ENCODE results near the gene PDE3B. TPM values are rescaled to one million over a fixed set of nuclear protein-coding genes. Genes with fewer than 3 reads are reported as not detected.
"Not testable (repeated sequence)": the region's sequence is repeated elsewhere in the genome, so short reads cannot be mapped to it uniquely, and the experiment has no call there.

The PDE3B gene
- total RNA-seq, 1 experiment from 2014 or later = not detected

- DNase-seq (ENCODE audit: low read depth) = no peak
Measured at GRCh38 chr11:14676068-14676467, 32.5 kb downstream of the PDE3B start.

GRCh38 chr11:14677146-14677545 lies 33.5 kb downstream of the PDE3B start:
- no peak for DNase-seq (ENCODE audit: low read depth)

- DNase-seq (ENCODE audit: low read depth) = no peak
Measured at GRCh38 chr11:14678350-14678749, 34.7 kb downstream of the PDE3B start.

- no peak for DNase-seq (ENCODE audit: low read depth)
Measured at GRCh38 chr11:14679662-14680061, 36.1 kb downstream of the PDE3B start.

- not testable (repeated sequence) for DNase-seq (ENCODE audit: low read depth)
Measured at GRCh38 chr11:14684234-14684915, 40.8 kb downstream of the PDE3B start.

GRCh38 chr11:14687456-14687855 lies 43.9 kb downstream of the PDE3B start:
- no peak for DNase-seq (ENCODE audit: low read depth)

GRCh38 chr11:14687943-14688627 lies 44.5 kb downstream of the PDE3B start:
- no peak for DNase-seq (ENCODE audit: low read depth)

GRCh38 chr11:14695656-14696055 lies 52.1 kb downstream of the PDE3B start:
- not testable (repeated sequence) for DNase-seq (ENCODE audit: low read depth)

GRCh38 chr11:14698771-14699170 lies 55.2 kb downstream of the PDE3B start:
- DNase-seq (ENCODE audit: low read depth) = no peak

GRCh38 chr11:14700593-14700992 lies 57.0 kb downstream of the PDE3B start:
- DNase-seq (ENCODE audit: low read depth) = no peak

- DNase-seq (ENCODE audit: low read depth) = no peak
Measured at GRCh38 chr11:14702760-14703159, 59.2 kb downstream of the PDE3B start.

GRCh38 chr11:14703731-14704130 lies 60.1 kb downstream of the PDE3B start:
- no peak for DNase-seq (ENCODE audit: low read depth)

GRCh38 chr11:14705067-14705466 lies 61.5 kb downstream of the PDE3B start:
- DNase-seq (ENCODE audit: low read depth) = no peak

GRCh38 chr11:14713496-14714244 lies 70.1 kb downstream of the PDE3B start:
- DNase-seq (ENCODE audit: low read depth) = no peak

- not testable (repeated sequence) for DNase-seq (ENCODE audit: low read depth)
Measured at GRCh38 chr11:14715669-14716068, 72.1 kb downstream of the PDE3B start.

GRCh38 chr11:14722496-14722895 lies 78.9 kb downstream of the PDE3B start:
- no peak for DNase-seq (ENCODE audit: low read depth)

GRCh38 chr11:14725150-14725549 lies 81.5 kb downstream of the PDE3B start:
- DNase-seq (ENCODE audit: low read depth) = no peak

- no peak for DNase-seq (ENCODE audit: low read depth)
Measured at GRCh38 chr11:14727215-14727614, 83.6 kb downstream of the PDE3B start.

- no peak for DNase-seq (ENCODE audit: low read depth)
Measured at GRCh38 chr11:14727746-14728145, 84.1 kb downstream of the PDE3B start.

GRCh38 chr11:14740539-14740938 lies 96.9 kb downstream of the PDE3B start:
- DNase-seq (ENCODE audit: low read depth) = not testable (repeated sequence)

- DNase-seq (ENCODE audit: low read depth) = no peak
Measured at GRCh38 chr11:14741195-14741594, 97.6 kb downstream of the PDE3B start.

GRCh38 chr11:14742849-14743559 lies 99.4 kb downstream of the PDE3B start:
- no peak for DNase-seq (ENCODE audit: low read depth)
